Measurements from ENCODE around the gene DUS2.

DNA sequence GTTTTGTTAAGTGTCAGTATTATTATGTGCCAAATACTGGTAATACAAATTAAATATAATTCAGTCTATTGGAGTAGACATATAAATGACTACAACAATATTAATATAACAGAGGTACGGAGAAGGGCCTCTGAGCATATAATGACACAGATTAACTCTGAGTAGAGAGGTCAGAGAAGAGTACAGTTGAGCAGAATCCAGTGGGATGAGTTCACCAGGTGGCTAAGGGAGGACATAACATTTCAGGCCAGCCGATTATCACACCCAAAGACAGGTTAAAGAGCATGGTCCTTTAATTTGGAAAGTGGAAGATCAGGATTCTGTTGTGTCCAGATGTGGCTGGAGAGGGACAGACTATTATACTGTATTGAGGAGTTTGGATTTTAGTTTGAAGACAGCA lies 73.4 kb downstream of the DUS2 start:
- TF ChIP-seq, protein P1, sequence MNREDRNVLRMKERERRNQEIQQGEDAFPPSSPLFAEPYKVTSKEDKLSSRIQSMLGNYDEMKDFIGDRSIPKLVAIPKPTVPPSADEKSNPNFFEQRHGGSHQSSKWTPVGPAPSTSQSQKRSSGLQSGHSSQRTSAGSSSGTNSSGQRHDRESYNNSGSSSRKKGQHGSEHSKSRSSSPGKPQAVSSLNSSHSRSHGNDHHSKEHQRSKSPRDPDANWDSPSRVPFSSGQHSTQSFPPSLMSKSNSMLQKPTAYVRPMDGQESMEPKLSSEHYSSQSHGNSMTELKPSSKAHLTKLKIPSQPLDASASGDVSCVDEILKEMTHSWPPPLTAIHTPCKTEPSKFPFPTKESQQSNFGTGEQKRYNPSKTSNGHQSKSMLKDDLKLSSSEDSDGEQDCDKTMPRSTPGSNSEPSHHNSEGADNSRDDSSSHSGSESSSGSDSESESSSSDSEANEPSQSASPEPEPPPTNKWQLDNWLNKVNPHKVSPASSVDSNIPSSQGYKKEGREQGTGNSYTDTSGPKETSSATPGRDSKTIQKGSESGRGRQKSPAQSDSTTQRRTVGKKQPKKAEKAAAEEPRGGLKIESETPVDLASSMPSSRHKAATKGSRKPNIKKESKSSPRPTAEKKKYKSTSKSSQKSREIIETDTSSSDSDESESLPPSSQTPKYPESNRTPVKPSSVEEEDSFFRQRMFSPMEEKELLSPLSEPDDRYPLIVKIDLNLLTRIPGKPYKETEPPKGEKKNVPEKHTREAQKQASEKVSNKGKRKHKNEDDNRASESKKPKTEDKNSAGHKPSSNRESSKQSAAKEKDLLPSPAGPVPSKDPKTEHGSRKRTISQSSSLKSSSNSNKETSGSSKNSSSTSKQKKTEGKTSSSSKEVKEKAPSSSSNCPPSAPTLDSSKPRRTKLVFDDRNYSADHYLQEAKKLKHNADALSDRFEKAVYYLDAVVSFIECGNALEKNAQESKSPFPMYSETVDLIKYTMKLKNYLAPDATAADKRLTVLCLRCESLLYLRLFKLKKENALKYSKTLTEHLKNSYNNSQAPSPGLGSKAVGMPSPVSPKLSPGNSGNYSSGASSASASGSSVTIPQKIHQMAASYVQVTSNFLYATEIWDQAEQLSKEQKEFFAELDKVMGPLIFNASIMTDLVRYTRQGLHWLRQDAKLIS (CRISPR knock-in tag; IDR thresholded peaks at IDR 0.05; ENCODE audit: borderline replicate concordance), result no peak
- TF ChIP-seq, protein P2, sequence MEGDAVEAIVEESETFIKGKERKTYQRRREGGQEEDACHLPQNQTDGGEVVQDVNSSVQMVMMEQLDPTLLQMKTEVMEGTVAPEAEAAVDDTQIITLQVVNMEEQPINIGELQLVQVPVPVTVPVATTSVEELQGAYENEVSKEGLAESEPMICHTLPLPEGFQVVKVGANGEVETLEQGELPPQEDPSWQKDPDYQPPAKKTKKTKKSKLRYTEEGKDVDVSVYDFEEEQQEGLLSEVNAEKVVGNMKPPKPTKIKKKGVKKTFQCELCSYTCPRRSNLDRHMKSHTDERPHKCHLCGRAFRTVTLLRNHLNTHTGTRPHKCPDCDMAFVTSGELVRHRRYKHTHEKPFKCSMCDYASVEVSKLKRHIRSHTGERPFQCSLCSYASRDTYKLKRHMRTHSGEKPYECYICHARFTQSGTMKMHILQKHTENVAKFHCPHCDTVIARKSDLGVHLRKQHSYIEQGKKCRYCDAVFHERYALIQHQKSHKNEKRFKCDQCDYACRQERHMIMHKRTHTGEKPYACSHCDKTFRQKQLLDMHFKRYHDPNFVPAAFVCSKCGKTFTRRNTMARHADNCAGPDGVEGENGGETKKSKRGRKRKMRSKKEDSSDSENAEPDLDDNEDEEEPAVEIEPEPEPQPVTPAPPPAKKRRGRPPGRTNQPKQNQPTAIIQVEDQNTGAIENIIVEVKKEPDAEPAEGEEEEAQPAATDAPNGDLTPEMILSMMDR (IDR thresholded peaks at IDR 0.05), result no peak
- no peak for TF ChIP-seq TP53 (CRISPR knock-in tag; IDR thresholded peaks at IDR 0.05)
- TF ChIP-seq, protein P3, sequence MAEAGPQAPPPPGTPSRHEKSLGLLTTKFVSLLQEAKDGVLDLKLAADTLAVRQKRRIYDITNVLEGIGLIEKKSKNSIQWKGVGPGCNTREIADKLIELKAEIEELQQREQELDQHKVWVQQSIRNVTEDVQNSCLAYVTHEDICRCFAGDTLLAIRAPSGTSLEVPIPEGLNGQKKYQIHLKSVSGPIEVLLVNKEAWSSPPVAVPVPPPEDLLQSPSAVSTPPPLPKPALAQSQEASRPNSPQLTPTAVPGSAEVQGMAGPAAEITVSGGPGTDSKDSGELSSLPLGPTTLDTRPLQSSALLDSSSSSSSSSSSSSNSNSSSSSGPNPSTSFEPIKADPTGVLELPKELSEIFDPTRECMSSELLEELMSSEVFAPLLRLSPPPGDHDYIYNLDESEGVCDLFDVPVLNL (CRISPR knock-in tag; IDR thresholded peaks at IDR 0.05; ENCODE audit: borderline replicate concordance, low read depth), result no peak
- TF ChIP-seq TEAD4 (CRISPR knock-in tag; IDR thresholded peaks at IDR 0.05), result no peak
- no peak for TF ChIP-seq FOXP1 (CRISPR knock-in tag; IDR thresholded peaks at IDR 0.05; ENCODE audit: borderline replicate concordance)
